ENCODE measurements around the gene TMEM139.
"Not testable (repeated sequence)": the region's sequence is repeated elsewhere in the genome, so short reads cannot be mapped to it uniquely, and the experiment has no call there.

The TMEM139 gene

DNA sequence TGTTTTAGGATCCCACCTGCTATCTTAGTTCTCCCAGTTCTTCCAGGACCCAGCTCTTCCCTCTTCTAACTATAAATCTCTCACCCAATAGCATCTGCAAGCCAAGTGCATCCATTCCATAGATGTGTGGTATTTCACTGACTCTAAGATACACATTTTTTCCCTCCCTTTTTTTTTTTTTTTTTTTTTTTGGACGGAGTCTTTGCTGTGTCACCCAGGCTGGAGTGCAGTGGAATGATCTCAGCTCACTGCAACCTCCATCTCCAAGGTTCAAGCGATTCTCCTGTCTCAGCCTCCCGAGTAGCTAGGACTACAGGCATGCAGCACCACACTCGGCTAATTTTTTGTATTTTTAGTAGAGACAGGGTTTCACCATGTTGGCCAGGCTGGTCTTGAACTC is 5.1 kb downstream of the TMEM139 start:
- DNase-seq: not testable (repeated sequence)

DNA sequence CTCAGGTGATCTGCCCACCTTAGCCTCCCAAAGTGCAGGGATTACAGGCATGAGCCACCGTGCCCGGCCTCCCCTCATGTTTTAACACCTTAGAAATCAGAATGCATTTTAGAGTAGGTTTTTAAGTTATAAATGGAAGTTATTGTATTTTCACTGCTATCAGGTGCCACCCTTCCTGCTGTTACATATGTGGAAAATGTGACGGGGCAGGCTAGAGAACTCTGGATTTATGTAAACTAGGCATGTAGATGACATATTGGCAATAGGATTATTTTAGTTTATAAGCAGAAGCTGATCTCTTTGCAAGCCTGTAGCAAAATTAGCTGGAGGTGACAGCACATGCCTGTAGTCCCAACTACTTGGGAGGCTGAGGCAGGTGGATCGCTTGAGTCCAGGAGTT is 5.5 kb downstream of the TMEM139 start:
- DNase-seq: no peak

DNA sequence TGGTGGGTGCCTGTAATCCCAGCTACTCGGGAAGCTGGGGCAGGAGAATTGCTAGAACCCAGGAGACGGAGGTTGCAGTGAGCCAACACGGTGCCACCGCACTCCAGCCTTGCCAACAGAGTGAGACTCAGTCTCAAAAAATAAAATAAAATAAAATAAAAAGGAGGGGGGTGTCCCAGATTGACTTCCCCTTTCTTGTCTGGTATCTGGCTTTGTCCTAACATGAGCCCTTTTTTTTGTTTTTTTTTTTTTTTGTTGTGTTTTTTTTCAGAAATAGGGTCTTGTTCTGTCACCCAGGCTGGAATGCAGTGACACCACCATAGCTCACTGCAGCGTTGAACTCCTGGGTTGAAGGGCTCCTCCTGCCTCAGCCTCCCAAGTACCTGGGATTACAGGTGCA is 8.1 kb downstream of the TMEM139 start:
- no peak for DNase-seq

- no peak for DNase-seq
These were observed 11.1 kb downstream of the TMEM139 start for GRCh38 chr7:143295870-143296269.

GRCh38 chr7:143296686-143297085 is 11.9 kb downstream of the TMEM139 start:
- DNase-seq: no peak

DNA sequence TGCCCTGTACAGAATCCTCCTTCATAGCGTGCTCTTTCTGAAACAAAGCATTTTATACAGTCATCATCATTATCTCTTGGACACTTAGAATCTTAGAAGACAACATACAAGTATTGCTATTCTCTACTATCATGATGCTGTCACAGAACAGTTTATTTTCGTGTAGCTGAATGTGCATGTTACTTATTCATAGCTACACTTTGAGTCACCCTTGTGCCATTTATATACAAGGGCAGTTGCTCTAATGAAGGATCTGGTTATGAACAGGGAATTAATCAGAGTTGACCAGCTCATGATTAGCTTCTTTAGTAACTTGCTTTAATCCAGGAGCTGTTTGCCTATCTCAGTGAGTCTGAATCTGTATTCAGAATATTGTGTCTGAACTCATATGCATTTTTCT is 14.6 kb downstream of the TMEM139 start:
- DNase-seq: no peak

GRCh38 chr7:143299840-143300239 is 15.1 kb downstream of the TMEM139 start:
- peak; percentile 75 for DNase-seq

DNA sequence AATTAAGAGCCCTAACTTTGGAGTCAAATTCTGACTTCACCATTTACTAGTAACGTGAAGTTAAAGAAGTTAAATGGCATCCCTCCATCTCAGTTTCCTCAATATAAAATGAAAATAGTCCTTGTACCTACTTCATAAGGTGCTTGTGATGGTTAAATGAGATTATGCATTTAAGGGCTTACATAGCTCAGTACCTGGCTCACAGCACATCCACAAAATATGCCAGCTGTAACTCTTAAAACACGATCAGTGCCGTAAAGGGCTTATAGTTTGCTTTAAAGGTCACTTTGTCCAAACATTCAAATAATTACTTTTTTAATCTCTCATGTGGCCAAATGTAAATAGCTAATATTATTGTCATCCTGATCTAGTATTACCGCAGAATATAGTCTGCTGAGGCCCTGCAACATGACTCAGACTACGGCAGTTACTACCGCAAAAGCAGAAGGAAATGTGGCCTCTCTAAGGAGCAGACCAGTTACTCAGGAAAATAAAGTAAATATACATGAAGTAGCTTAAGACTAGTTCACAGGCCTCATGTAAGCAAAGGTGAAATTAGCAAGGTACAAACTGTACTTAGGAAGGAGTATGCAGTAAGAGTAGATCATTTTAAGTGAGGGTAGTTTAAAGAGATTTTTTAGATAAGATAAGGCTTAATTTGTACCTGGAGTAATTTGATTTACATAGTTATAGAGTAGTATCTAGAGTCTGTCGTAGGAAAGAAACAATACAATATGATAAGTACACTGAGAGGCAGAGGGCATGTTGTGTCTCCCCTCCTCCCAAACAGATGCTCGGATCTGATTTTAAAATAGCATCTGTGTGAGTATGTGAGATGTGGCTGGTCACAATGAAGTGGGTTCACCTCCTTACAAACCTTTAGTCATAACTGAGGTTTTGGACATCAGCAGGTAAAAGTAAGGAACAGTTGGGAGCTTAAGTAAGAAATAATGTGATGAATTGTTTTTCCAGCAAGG is 16.5 kb downstream of the TMEM139 start:
- DNase-seq: no peak

GRCh38 chr7:143303733-143304132 is 19.0 kb downstream of the TMEM139 start:
- no peak for DNase-seq

GRCh38 chr7:143304938-143305337 is 20.2 kb downstream of the TMEM139 start:
- DNase-seq: no peak

DNA sequence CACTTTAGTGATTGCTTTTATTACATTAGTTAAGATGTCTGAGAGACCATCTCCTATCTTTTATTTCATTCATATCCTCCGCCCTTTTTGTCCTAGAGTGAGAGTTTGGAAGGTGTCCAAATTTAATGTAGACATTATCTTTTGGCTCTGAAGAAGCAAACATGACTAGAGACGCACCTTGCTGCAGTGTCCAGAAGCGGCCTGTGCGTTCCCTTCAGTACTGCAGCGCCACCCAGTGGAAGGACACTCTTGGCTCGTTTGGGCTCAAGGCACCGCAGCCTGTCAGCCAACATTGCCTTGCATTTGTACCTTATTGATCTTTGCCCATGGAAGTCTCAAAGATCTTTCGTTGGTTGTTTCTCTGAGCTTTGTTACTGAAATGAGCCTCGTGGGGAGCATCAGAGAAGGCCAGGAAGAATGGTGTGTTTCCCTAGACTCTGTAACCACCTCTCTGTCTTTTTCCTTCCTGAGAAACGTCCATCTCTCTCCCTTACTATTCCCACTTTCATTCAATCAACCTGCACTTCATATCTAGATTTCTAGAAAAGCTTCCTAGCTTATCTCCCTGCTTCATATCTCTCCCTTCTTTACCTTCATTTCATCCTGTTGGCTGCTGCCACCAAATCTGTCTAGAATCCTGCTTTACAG is 20.8 kb downstream of the TMEM139 start:
- DNase-seq: peak; percentile 75

GRCh38 chr7:143308632-143309031 is 23.9 kb downstream of the TMEM139 start:
- no peak for DNase-seq

- no peak for DNase-seq
These were observed 29.4 kb downstream of the TMEM139 start for GRCh38 chr7:143314127-143314526.

DNA sequence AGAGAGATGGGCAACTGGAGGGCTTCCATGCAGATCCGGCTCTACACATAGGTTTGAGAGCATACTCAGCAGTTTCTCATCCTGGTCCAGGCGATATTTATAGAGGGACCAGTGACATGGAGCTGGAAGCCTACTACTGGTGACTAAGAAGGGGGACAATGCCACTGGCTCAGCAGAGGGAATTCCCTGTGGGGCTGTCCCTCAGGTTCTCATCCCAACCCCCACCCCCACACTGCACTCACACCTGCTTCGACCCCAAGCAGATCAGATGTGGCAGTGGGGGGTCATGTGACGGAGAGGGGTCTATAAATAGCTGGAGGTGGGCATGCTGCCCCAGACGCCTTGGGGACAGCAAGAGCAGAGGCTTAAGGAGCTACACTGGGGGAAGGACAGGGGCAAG is 31.0 kb downstream of the TMEM139 start, which contains the start of gene CLCN1:
CLCN1 (plus strand) TSS at position 336 of the 400 bp plus-strand sequence. CDS start 102 bp downstream, outside the sequence.
- DNase-seq: no peak

DNA sequence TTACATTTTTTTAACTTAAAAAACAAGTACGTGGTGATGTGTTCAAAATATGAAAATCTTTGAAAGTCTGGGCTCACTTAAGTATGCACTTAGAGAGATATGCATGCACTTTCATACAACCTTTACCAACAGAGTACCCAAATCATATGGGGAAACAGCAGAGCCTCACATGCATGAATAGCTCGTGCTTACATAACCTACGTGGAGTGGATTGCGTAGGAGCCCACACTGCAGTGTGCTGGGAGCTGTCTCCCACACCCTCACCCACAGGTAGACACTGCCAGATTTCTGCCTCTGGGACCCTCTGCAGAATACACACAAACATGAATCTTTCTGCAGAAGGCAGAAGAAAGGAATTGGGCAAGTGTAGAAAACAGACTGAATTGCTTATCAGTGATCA is 31.7 kb downstream of the TMEM139 start:
- DNase-seq: no peak

GRCh38 chr7:143318661-143319060 is 33.9 kb downstream of the TMEM139 start:
- no peak for DNase-seq

DNA sequence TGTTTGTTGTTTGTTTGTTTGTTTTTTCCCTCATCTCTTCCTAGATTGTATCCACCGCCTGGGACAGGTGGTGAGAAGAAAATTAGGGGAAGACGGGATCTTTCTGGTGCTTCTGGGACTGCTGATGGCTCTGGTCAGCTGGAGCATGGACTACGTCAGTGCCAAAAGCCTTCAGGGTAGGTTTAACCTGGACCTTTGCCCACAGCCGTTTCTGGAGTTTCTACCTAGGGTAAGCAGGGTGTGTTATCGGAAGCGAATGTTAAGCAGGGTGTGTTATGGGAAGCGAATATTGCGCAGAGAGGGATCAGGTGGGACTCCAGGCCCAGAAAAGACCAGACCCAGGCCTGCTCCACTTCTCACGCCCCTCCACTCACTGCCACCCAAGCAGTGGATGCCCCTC is 35.9 kb downstream of the TMEM139 start:
- no peak for DNase-seq

- no peak for DNase-seq
These were observed 36.5 kb downstream of the TMEM139 start for GRCh38 chr7:143321242-143321641.

- DNase-seq: no peak
These were observed 37.0 kb downstream of the TMEM139 start for GRCh38 chr7:143321734-143322133.

DNA sequence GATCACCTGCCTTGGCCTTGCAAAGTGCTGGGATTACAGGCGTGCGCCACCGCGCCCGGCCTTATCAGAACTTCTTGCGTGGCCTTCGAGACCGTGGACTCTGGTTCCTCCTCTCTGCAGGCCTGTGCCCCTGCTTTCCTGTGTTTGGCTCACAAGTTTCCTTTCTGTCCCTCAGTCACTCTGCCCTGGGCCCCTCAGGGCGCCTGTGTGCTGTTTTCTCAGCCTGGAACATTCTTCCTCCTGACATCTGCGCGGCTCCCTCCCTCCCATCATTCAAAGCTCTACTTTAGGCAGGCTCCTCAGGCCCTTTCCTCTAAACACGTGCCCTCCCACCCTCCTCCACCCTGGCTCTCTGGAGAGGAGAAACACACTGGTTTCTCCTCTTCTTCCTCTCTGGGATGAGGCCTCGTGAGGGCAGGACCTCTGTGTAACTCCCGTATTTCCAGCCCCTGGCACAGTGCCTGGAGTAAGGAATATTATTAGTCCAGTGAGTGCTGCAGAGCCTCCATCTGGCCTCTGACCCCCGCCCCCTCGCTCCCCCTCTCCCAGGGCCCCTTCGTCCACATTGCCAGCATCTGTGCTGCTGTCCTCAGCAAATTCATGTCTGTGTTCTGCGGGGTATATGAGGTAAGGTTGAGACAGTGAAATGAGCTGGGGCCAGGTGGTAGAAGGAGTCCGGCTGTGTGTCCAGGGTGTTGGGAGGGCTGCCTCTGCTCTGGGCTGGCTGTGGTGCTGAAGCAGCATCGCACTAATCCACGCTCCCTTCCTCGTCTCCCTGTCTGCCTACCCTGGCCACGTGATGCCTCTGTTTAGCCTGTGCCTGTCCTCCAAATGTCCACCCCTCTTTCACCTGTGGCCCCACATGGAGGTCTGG is 38.2 kb downstream of the TMEM139 start:
- DNase-seq: no peak

DNA sequence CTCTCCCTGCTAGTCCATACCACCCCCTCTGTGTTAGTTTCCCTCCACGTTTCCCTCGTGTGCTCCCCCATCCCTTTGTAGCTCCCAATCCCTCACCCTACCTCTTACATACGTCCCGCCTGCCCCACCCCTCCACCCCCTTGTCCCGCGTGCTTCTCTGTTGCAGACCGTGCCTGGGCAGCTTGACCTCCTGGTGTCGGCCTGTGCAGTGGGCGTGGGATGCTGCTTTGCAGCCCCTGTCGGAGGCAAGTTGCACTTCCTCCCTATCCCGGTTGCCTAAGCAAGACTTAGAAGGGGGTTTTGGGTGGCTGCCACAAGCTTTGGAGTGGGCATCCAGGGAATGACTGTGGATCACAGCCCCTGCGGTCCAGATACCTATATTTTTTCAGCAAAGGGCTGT is 38.9 kb downstream of the TMEM139 start:
- DNase-seq: no peak

DNA sequence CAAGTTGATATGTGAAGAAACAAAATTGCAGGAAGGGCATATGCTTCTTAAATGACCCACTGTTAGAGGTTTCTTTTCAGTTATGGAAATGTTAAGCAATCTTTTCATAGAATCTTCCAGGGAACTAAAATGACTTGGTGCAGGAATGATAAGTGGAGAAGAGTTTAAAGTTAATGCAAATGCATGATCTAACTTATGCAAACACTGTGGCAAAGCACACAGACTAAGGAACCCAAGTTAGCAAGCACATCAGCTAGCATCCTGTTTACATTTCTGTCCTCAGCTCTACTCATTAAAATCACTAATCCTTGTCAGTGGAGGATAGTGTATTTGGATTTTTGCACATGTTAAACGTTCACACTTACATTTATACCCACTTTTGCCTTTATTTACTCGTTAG is 40.5 kb downstream of the TMEM139 start:
- no peak for DNase-seq

- DNase-seq: no peak
These were observed 43.1 kb downstream of the TMEM139 start for GRCh38 chr7:143327903-143328302.

Data from CD4-positive, alpha-beta T cell treated with Interleukin-17A for 1 hour (primary cell).